ENCODE results near the gene DENND1A. TPM values are rescaled to one million over a fixed set of nuclear protein-coding genes. Genes with fewer than 3 reads are reported as not detected.

Gene DENND1A
- total RNA-seq, 1 experiment from 2014 or later = 29.7 TPM

DNA sequence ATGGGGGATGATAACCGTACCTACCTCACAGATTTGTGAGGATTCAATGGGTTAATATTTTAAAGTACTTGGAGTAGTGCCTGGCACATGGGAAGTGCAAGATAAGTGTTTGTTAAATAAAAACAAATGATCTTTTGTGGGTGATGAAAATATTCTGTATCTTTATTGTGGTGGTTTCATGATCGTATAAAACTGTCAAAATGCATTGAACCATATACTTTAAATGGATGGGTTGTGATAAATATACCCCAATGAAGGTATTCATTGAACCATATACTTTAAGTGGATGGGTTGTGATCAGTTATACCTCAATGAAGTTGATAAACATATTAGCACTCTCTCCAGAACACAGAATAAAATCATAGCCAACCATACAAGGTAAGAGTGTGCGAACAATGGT lies 339.4 kb downstream of the DENND1A start:
- intact Hi-C loops (cut with micrococcal nuclease) = no loop called here
- no peaks in the 10 kb centered on the region for H3K4me1 ChIP-seq (ENCODE audit: insufficient read depth, low read length)
- CTCF ChIA-PET = no interaction called here
- no peak overlapping the region for H3K27ac ChIP-seq (ENCODE audit: low read length)
- no peaks in the 10 kb centered on the region for H3K9me3 ChIP-seq (ENCODE audit: low read length)
- H3K9ac ChIP-seq (ENCODE audit: low read length) = no peak overlapping the region
- no peaks in the 10 kb centered on the region for H3K36me3 ChIP-seq (ENCODE audit: low read depth, low read length)
- BruUV-seq (replicated peaks) = no TSS peak
- H3K4me2 ChIP-seq (ENCODE audit: low read length) = no peak overlapping the region
- H4K20me1 ChIP-seq (ENCODE audit: low read length) = no peaks in the 10 kb centered on the region
- no peaks in the 10 kb centered on the region for H3K9me2 ChIP-seq (replicated peaks; ENCODE audit: low read length)
- H3F3A ChIP-seq (ENCODE audit: low read length, unreplicated experiment) = no peaks in the 10 kb centered on the region
- no peak overlapping the region for H3K4me3 ChIP-seq (ENCODE audit: low read length)
- no peaks in the 10 kb centered on the region for H3K27me3 ChIP-seq (ENCODE audit: low read length)
- H2AFZ ChIP-seq (ENCODE audit: low read length) = no peak overlapping the region
- POLR2A ChIA-PET (ENCODE audit: unreplicated experiment) = no interaction called here
- DNase-seq = no peak
- TF ChIP-seq EZH2 (IDR thresholded peaks at IDR 0.05; ENCODE audit: low read length, unreplicated experiment) = no peak
- TF ChIP-seq, protein P1, sequence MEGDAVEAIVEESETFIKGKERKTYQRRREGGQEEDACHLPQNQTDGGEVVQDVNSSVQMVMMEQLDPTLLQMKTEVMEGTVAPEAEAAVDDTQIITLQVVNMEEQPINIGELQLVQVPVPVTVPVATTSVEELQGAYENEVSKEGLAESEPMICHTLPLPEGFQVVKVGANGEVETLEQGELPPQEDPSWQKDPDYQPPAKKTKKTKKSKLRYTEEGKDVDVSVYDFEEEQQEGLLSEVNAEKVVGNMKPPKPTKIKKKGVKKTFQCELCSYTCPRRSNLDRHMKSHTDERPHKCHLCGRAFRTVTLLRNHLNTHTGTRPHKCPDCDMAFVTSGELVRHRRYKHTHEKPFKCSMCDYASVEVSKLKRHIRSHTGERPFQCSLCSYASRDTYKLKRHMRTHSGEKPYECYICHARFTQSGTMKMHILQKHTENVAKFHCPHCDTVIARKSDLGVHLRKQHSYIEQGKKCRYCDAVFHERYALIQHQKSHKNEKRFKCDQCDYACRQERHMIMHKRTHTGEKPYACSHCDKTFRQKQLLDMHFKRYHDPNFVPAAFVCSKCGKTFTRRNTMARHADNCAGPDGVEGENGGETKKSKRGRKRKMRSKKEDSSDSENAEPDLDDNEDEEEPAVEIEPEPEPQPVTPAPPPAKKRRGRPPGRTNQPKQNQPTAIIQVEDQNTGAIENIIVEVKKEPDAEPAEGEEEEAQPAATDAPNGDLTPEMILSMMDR (conservative IDR thresholded peaks at IDR 0.05; ENCODE audit: low read depth, low read length) = no peak
- TF ChIP-seq EZH2phosphoT487 (IDR thresholded peaks at IDR 0.05; ENCODE audit: borderline replicate concordance, low read length) = no peak
- H3K79me2 ChIP-seq (ENCODE audit: low read length) = no peaks in the 10 kb centered on the region
- no peak for ATAC-seq

DNA sequence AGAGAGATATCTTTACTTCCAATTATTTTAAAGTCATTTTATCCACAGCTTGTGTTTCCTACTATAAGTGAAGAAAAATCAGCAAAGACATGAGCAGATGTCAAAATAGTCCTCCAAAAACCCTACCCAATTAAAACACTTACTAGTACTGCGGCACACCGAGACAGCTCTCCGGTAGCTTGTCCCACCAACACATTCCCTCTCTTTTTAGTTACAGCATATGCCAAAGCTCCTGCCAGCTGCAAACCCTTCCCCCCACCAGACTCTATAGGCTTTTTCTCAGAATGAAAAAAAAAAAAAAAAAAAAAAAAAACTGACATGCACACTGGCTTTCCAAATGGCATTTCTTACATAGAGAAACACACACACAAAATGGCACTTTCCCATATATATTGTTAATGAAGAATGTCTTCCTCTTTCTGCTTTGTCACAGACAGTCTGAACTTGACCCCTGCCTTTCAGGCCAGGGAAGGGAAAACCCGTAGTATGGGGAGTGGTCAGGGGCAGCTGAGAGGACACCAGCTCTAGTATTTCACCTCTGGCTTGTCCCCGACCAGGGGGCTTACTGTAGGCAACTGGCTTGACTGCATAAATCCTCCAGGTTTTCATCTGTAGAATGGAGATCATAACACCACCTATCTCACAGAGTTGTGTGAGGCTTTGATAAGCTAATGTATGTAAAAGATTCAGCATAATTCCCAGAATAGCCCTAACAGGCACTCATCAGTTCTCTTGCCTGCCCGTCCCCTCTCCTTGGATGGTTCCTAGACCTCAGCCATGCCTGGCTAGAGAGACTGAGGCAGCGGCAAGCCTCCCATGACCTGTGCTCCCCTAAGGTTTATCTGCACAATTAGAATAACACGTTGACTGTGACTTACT lies 340.3 kb downstream of the DENND1A start:
- Histone ChIP-seq H3K4me3 (ENCODE audit: low read length) (no peak overlapping the region), H3K4me1 (ENCODE audit: insufficient read depth, low read length) (no peaks in the 10 kb centered on the region), H2AFZ (ENCODE audit: low read length) (no peak overlapping the region), H3K9ac (ENCODE audit: low read length) (no peak overlapping the region), H3F3A (ENCODE audit: low read length, unreplicated experiment) (no peaks in the 10 kb centered on the region), H4K20me1 (ENCODE audit: low read length) (no peaks in the 10 kb centered on the region), H3K27me3 (ENCODE audit: low read length) (no peaks in the 10 kb centered on the region), H3K9me3 (ENCODE audit: low read length) (no peaks in the 10 kb centered on the region), H3K79me2 (ENCODE audit: low read length) (no peaks in the 10 kb centered on the region), H3K36me3 (ENCODE audit: low read depth, low read length) (no peaks in the 10 kb centered on the region), H3K27ac (ENCODE audit: low read length) (no peak overlapping the region), H3K4me2 (ENCODE audit: low read length) (no peak overlapping the region), H3K9me2 (replicated peaks; ENCODE audit: low read length) (no peaks in the 10 kb centered on the region)
- DNase-seq (no peak), ATAC-seq (no peak)
- CTCF ChIA-PET = no interaction called here
- intact Hi-C loops (cut with micrococcal nuclease) = no loop called here
- POLR2A ChIA-PET (ENCODE audit: unreplicated experiment) = no interaction called here
- BruUV-seq (replicated peaks) = no TSS peak
- no peak for TF ChIP-seq EZH2phosphoT487 (IDR thresholded peaks at IDR 0.05; ENCODE audit: borderline replicate concordance, low read length)
- TF ChIP-seq, protein P1 (conservative IDR thresholded peaks at IDR 0.05; ENCODE audit: low read depth, low read length) = no peak
- TF ChIP-seq EZH2 (IDR thresholded peaks at IDR 0.05; ENCODE audit: low read length, unreplicated experiment) = no peak

DNA sequence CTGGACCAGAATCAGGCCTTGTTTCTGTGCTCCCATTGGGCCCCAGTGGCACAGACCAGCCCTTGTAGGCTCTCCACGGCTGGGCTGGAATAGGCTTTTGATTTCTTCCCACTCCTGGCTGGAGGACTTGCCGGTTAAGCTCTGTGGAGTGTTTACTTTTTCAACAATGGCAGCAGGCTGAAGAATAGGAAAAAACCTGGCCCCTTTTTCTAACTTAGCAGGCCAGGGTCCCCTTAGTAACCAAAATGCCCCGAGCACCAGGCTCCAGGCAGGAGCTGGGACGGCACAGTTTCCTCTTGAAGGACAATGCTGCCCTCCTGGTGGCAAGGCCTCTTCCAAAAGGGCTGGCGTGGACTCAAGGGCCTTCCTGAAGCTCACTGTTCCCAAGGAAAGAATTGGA lies 343.7 kb downstream of the DENND1A start:
- Histone ChIP-seq H3K27me3 (ENCODE audit: low read length) (no peaks in the 10 kb centered on the region), H3K4me1 (ENCODE audit: insufficient read depth, low read length) (no peaks in the 10 kb centered on the region), H3K9ac (ENCODE audit: low read length) (no peak overlapping the region), H3K79me2 (ENCODE audit: low read length) (no peaks in the 10 kb centered on the region), H3K9me2 (replicated peaks; ENCODE audit: low read length) (no peaks in the 10 kb centered on the region), H3K4me3 (ENCODE audit: low read length) (no peak overlapping the region), H2AFZ (ENCODE audit: low read length) (no peak overlapping the region), H4K20me1 (ENCODE audit: low read length) (no peaks in the 10 kb centered on the region), H3K4me2 (ENCODE audit: low read length) (no peak overlapping the region), H3K9me3 (ENCODE audit: low read length) (no peaks in the 10 kb centered on the region), H3F3A (ENCODE audit: low read length, unreplicated experiment) (no peaks in the 10 kb centered on the region), H3K36me3 (ENCODE audit: low read depth, low read length) (no peaks in the 10 kb centered on the region), H3K27ac (ENCODE audit: low read length) (no peak overlapping the region)
- no TSS peak for BruUV-seq (replicated peaks)
- no peak for TF ChIP-seq EZH2phosphoT487 (IDR thresholded peaks at IDR 0.05; ENCODE audit: borderline replicate concordance, low read length)
- TF ChIP-seq EZH2 (IDR thresholded peaks at IDR 0.05; ENCODE audit: low read length, unreplicated experiment) = no peak
- TF ChIP-seq, protein P1 (conservative IDR thresholded peaks at IDR 0.05; ENCODE audit: low read depth, low read length) = no peak
- intact Hi-C loops (cut with micrococcal nuclease) = no loop called here
- ChIA-PET POLR2A (ENCODE audit: unreplicated experiment) (no interaction called here), CTCF (no interaction called here)
- no peak for DNase-seq
- no peak for ATAC-seq

Data from PC-3 (cell line).